Measurements from ENCODE around the gene ENC1.

DNA sequence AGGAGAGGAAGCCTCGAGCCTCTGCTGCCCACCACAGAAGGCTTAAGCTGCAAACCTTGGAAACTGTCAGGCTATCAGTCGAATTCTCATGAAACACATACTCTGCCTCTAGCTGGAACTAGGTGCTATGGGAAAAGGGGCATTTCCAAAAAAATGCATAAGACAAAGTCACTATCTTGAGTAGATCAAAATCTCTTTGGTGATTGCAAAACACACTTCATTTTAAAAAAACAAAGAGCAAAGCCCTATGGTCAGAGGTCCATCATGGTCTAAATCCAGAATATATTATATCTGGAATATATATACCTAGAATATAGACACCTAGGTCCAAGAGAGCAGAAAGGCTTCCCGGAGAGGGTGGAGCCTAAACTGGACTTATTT, 59.8 kb downstream of the ENC1 start:
- TF ChIP-seq, protein P1, sequence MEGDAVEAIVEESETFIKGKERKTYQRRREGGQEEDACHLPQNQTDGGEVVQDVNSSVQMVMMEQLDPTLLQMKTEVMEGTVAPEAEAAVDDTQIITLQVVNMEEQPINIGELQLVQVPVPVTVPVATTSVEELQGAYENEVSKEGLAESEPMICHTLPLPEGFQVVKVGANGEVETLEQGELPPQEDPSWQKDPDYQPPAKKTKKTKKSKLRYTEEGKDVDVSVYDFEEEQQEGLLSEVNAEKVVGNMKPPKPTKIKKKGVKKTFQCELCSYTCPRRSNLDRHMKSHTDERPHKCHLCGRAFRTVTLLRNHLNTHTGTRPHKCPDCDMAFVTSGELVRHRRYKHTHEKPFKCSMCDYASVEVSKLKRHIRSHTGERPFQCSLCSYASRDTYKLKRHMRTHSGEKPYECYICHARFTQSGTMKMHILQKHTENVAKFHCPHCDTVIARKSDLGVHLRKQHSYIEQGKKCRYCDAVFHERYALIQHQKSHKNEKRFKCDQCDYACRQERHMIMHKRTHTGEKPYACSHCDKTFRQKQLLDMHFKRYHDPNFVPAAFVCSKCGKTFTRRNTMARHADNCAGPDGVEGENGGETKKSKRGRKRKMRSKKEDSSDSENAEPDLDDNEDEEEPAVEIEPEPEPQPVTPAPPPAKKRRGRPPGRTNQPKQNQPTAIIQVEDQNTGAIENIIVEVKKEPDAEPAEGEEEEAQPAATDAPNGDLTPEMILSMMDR (IDR thresholded peaks at IDR 0.05; ENCODE audit: poor library complexity), result no peak
- TF ChIP-seq EZH2phosphoT487 (IDR thresholded peaks at IDR 0.05; ENCODE audit: low read depth, severe bottlenecking, unreplicated experiment) (no peak), EZH2 (IDR thresholded peaks at IDR 0.05; ENCODE audit: borderline replicate concordance) (no peak)

Measured in hepatocyte (in vitro differentiated cells).